Endothelial cell (in vitro differentiated cells): ENCODE measurements around the gene VSIR. TPM values are rescaled to one million over a fixed set of nuclear protein-coding genes. Genes with fewer than 3 reads are reported as not detected.
A peak's percentile ranks its signal among the peaks of the same experiment; 100 is the strongest.

Source experiments
- DNase-seq: peaks from one replicate; pipeline ENCODE4 v3.0.0; 2021; ENCODE audit warnings: low spot score
- H3K27ac Mint-ChIP-seq: one replicate; pipeline ENCODE4 v1.8.0; 2021; ENCODE audit warnings: mixed read lengths, inconsistent platforms; ENCODE audit not compliant: unreplicated experiment
- H3K27me3 Mint-ChIP-seq: one replicate; pipeline ENCODE4 v1.8.0; 2021; ENCODE audit warnings: mild to moderate bottlenecking, moderate library complexity, mixed read lengths, inconsistent platforms; ENCODE audit not compliant: unreplicated experiment
- H3K36me3 Mint-ChIP-seq: one replicate; pipeline ENCODE4 v1.8.0; 2021; ENCODE audit warnings: mild to moderate bottlenecking, low read depth, mixed read lengths, inconsistent platforms; ENCODE audit not compliant: unreplicated experiment
- H3K4me1 Mint-ChIP-seq: one replicate; pipeline ENCODE4 v1.8.0; 2021; ENCODE audit warnings: mild to moderate bottlenecking, mixed read lengths, inconsistent platforms; ENCODE audit not compliant: unreplicated experiment
- H3K4me3 Mint-ChIP-seq: one replicate; pipeline ENCODE4 v1.8.0; 2021; ENCODE audit warnings: mild to moderate bottlenecking, mixed read lengths, inconsistent platforms; ENCODE audit not compliant: unreplicated experiment
- H3K9me3 Mint-ChIP-seq: one replicate; pipeline ENCODE4 v1.8.0; 2021; ENCODE audit warnings: mixed read lengths, inconsistent platforms; ENCODE audit not compliant: unreplicated experiment
- CTCF ChIP-seq: fragments of 200-600 bp; sonication (generic); IDR thresholded peaks from one replicate; pipeline ENCODE4 v1.5.0; 2021; ENCODE audit warnings: antibody characterized with exemption; ENCODE audit not compliant: unreplicated experiment
- total RNA-seq: library from RNA; stranded (reverse); fragmentation: NEBNext Ultra II Directional; extraction: Animal tissue kit (Norgen Biotek cat#: 25700); gene quantifications from one replicate; pipeline ENCODE4 v1.2.1, GENCODE V29; 2021; ENCODE audit not compliant: unreplicated experiment

The VSIR gene
- total RNA-seq, 1 donor from 2014 or later, result 86.1 TPM

GRCh38 chr10:71711052-71711623 is 62.2 kb downstream of the VSIR start:
- TF ChIP-seq CTCF, result no peak
- peaks cover 20% of the 10 kb centered on the region for H3K4me1 Mint-ChIP-seq
- H3K36me3 Mint-ChIP-seq, result peaks cover 3% of the 10 kb centered on the region
- no peaks in the 10 kb centered on the region for H3K9me3 Mint-ChIP-seq
- H3K27me3 Mint-ChIP-seq, result peaks cover 8% of the 10 kb centered on the region
- no peak for DNase-seq
- no peak overlapping the region for H3K4me3 Mint-ChIP-seq
- H3K27ac Mint-ChIP-seq, result no peak overlapping the region

GRCh38 chr10:71710519-71710918 is 62.8 kb downstream of the VSIR start:
- TF ChIP-seq CTCF, result no peak

GRCh38 chr10:71708897-71709882 is 64.1 kb downstream of the VSIR start:
- no peak for TF ChIP-seq CTCF
- Mint-ChIP-seq H3K4me1 (peaks cover 17% of the 10 kb centered on the region), H3K9me3 (no peaks in the 10 kb centered on the region), H3K27ac (no peak overlapping the region), H3K4me3 (no peak overlapping the region), H3K36me3 (no peaks in the 10 kb centered on the region), H3K27me3 (peaks cover 7% of the 10 kb centered on the region)
- no peak for DNase-seq

More at GRCh38 chr10:71710519-71710918, 62.8 kb downstream of the VSIR start:
- Mint-ChIP-seq H3K4me1 (peaks cover 20% of the 10 kb centered on the region), H3K36me3 (peaks cover 3% of the 10 kb centered on the region), H3K27ac (no peak overlapping the region), H3K4me3 (no peak overlapping the region), H3K27me3 (peaks cover 8% of the 10 kb centered on the region), H3K9me3 (no peaks in the 10 kb centered on the region)
- no peak for DNase-seq

GRCh38 chr10:71708301-71708703 is 65.0 kb downstream of the VSIR start:
- H3K27ac Mint-ChIP-seq, result no peak overlapping the region
- no peaks in the 10 kb centered on the region for H3K9me3 Mint-ChIP-seq
- peaks cover 7% of the 10 kb centered on the region for H3K27me3 Mint-ChIP-seq
- peak; percentile 93 for DNase-seq
- no peaks in the 10 kb centered on the region for H3K36me3 Mint-ChIP-seq
- peaks cover 9% of the 10 kb centered on the region for H3K4me1 Mint-ChIP-seq
- H3K4me3 Mint-ChIP-seq, result no peak overlapping the region
- peak; percentile 90 for TF ChIP-seq CTCF
